GM19324 (cell line): ENCODE data around the gene HDAC7.
A peak's percentile ranks its signal among the peaks of the same experiment; 100 is the strongest.

ENCODE experiments used
- ATAC-seq: cut with Tn5 transposase; IDR thresholded peaks from one replicate; pipeline ENCODE4 v1.9.1; 2021; ENCODE audit warnings: mild to moderate bottlenecking, moderate library complexity; ENCODE audit not compliant: unreplicated experiment, low FRiP score

The HDAC7 gene

DNA sequence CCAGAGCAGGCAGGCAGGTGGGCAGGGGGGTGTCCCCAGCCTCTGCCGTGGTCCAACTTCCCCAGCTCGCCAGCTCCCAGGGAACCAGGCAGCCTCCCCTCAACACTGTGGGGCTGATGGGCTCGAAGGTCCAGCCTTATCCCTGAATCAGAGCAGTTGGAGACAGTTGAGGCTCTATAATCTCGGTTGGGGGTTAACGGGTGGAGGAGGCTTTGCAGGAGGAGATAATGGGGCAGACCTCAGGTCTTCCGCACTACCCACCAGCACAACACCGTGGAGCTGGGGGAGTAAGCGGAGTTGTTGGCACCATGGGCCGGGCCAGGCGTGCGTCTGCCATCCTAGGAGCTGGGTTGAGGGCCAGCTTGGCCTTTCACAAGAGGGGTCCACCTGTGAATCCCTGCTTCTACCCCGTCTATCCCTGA lies 13.9 kb upstream of the HDAC7 start:
- no peak for ATAC-seq

DNA sequence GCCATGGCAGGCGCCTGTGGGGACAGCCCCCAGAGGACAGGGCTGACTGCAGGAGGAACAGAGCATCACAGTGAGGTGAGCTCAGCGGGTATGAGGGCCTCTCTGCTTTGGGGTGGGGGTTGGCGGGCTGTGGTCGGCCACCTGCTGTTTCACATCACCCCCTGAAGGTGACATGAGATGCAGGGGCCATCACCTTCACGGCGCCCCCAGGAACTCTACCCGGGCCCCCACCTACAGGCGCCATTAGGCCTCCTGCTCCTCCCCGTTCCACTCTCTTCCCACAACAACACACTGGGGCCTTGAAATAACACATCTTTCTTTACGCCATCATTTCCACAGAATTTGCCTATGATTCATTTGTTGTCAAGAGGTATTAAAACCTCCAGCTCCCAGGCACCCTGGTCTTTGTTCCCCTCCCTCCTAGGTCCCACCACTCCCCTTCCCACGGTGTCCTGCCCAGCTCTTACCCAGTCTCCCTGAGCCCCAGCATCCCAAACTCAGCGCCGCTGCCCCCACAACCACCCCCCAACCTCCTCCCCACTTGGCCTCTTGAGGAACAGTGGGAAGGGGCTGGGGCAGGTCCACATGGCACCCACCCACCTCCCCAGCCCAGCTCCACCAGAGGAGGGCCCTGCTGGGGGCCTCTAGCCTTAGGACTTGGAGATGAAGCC lies 12.7 kb upstream of the HDAC7 start:
- no peak for ATAC-seq

GRCh38 chr12:47829584-47829983 lies 9.9 kb upstream of the HDAC7 start:
- no peak for ATAC-seq

- no peak for ATAC-seq
These were observed 9.3 kb upstream of the HDAC7 start for GRCh38 chr12:47828976-47829482.

GRCh38 chr12:47828008-47828975 lies 8.6 kb upstream of the HDAC7 start:
- no peak for ATAC-seq

DNA sequence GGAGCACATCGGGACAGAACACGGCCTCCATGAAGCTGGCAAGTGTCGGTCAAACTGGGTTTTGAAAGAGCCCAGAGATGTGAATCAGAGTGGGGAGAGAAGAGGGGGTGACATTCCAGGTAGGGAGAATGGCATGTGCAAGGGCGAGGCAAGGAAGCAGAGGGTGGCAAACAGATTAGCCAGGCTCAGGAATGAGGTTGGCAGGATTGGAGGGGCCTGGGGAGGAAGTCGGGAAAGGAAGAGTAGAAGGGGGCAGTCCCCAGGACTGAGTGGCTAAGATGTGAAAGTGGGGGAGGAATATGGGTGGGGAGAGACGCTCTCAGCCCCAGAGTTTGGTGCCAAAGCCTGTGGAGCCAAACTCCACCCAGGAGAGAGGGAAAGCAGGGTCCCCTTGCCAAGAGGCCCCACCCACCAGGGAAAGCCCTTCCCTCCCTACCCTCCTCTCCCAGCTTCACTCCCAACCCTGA lies 5.5 kb upstream of the HDAC7 start:
- no peak for ATAC-seq

- no peak for ATAC-seq
These were observed 4.9 kb upstream of the HDAC7 start for GRCh38 chr12:47824635-47825034.

- ATAC-seq: no peak
These were observed 4.5 kb upstream of the HDAC7 start for GRCh38 chr12:47824198-47824597.

DNA sequence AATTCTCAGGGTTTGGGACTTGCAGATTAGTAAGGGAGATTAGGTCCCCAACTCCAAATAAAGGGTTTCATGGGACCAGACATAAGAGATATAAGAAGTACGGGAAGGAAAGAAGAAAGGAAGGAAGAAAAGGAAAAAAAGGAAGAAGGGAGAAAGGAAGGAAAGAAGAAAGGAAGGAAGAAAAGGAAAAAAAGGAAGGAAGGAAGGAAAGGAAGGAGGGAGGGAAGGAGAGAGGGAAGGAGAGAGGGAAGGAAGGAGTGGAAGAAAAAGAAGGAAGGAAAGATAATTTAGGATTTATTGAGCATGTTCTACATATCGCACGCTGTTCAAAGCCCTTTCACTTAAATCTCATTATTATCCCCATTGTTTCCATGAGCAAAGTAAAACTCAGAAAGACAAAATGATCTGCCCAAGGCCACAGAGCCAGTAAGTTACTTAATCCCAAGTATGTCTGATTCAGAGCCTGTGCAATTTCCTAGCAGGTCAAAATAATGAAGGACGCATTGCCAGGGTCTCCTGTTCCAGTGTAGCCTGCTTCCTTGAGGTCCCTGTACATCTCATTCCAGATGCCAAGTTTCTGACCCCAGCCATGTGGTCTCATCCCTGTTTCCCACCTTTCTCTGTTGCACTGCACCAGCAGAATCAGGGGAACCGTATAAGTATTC lies 3.9 kb upstream of the HDAC7 start:
- ATAC-seq: no peak

- ATAC-seq: no peak
These were observed 3.2 kb upstream of the HDAC7 start for GRCh38 chr12:47822863-47823262.

GRCh38 chr12:47822401-47822800 lies 2.7 kb upstream of the HDAC7 start:
- ATAC-seq: no peak

DNA sequence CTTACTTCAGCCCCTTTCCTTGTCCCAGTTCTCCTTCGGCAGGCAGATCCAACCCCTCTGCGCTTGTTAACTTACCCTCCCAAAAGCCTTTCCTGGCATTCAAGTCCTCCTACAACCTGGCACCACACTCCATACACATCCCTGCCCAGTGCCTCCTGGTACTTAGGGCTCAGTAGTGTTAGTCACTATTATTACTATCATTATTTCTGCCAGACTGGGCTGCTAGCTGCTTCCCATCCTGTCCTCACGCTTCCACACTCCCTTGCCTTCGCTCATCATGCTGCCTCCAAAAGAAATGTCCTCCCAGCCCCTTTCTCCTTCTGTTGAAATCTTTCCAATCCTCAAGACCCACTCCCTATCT lies 1.6 kb upstream of the HDAC7 start:
- no peak for ATAC-seq

GRCh38 chr12:47820631-47821345 lies 1.1 kb upstream of the HDAC7 start:
- no peak for ATAC-seq

GRCh38 chr12:47819138-47819895 lies 386 bp downstream of the HDAC7 start:
- ATAC-seq: peak; percentile 48

DNA sequence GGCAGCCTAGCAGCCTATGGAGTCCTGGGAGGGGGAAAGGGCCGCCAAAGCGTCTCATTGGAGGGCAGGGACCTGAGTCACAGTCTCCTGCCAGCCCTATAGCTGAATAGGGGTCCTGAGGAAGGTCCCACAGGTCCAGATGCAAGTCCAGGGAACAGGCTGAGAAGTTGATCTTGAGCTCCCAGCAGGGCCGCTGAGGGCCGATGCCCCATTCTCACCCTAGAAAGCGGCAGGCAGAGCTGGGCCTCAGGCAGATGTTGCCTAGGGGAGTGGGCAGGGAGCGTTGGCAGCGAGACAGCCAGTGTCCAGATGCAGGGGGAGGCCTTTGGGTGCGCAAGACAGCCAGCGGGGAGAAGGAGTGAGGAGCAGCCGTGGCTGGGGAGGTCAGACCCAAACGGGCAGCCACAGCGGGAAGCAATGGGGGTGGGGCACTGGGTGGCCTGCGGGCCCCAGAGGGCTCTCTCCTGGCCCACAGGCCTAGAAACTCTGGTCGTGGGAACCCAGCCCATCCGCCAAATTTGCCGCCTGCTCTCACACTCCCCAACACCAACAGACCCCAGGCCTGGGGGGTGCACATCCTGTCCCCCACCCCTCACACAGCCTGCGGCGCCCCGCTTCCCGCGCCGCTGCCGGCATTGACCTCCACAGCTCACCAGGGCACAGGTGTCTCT lies 1.1 kb downstream of the HDAC7 start:
- no peak for ATAC-seq

DNA sequence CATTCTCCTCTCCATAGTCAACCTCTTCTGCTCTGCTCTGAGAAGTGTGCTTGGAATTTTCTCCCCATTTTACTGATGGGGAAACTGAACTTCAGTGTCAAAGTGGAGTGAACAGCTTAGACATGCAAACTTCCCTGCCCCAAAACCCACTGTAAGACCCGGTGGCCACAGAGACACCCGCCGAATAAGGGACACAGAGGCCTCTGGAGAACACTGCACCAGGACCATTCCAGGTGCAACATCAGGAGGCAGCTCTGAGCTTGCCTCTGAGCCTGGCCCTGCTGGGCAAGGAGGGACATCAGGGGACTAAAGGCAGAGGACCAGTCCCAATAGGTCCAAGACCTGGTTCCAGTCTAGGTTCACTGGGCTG lies 1.7 kb downstream of the HDAC7 start:
- ATAC-seq: no peak

DNA sequence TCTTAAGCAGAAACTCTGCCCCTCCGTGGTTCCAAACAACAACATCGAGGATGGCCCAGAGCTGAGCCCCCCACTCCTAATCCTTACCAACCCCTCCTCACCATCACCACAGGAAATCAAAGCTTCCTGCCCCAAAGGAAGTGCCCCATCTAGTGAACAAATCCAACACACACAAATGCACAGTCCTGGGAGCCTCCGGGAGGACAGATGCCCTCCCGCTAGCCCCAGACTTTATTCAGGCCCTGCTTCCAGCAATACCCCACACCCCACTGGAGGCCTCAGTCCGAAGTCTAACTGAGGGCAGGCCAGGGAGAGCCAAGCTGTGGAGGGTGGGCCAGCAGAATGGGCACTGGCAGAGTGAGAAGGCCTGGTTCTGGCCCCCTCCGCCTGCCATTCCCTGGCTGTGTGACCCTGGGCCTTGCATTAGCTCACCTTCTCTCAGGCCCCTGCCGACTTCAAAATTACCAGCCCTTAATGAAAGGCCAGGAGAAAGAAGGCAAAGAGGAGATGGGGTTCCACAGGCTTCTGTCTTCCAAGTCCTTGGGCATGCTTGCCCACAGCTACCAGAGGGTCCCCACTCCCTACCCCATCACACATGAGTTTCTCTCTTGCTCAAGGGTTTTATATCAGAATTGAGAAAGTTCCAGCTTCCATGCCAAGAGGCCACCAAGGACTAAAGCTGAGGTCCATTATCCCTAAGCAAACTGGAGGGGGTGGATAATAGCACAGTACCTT lies 2.3 kb downstream of the HDAC7 start:
- ATAC-seq: no peak
